WTC11 (cell line): ENCODE measurements around the gene TSSK2. TPM values are rescaled to one million over a fixed set of nuclear protein-coding genes. Genes with fewer than 3 reads are reported as not detected.

Experiments used
- ATAC-seq: fragments of 200-7000 bp; cut with Tn5 transposase; 2 replicates; pipeline ENCODE4 v1.10.0; 2021; ENCODE audit warnings: mild to moderate bottlenecking, moderate library complexity
- Bru-seq: library from RNA; stranded (reverse); fragments of 400-500 nt; gene quantifications from one replicate; lab custom pipeline; 2021; lab: Mats Ljungman, UMichigan
- CTCF ChIA-PET: fragments of 300-600 bp; sonication (Branson Sonifier 250); formaldehyde crosslinking; loops from one replicate; lab custom pipeline; 2021; ENCODE audit warnings: antibody characterized with exemption; lab: Charles Lee
- POLR2A ChIA-PET: fragments of 350-600 bp; sonication (Branson Sonifier 250); formaldehyde crosslinking; loops from one replicate; lab custom pipeline; 2021; ENCODE audit warnings: antibody characterized with exemption; lab: Charles Lee
- DNase-seq: peaks from one replicate; pipeline ENCODE4 v3.0.0; 2021; ENCODE audit warnings: low spot score
- H3K27ac Mint-ChIP-seq: 2 replicates; pipeline ENCODE4 v1.8.0; 2021; ENCODE audit warnings: mixed read lengths
- H3K27me3 Mint-ChIP-seq: 2 replicates; pipeline ENCODE4 v1.8.0; 2021; ENCODE audit warnings: low read depth, mild to moderate bottlenecking, moderate library complexity, mixed read lengths
- H3K36me3 Mint-ChIP-seq: 2 replicates; pipeline ENCODE4 v1.8.0; 2021; ENCODE audit warnings: mixed read lengths
- H3K4me1 Mint-ChIP-seq: 2 replicates; pipeline ENCODE4 v1.8.0; 2022; ENCODE audit warnings: mixed read lengths
- H3K4me3 Mint-ChIP-seq: 2 replicates; pipeline ENCODE4 v1.8.0; 2021; ENCODE audit warnings: mild to moderate bottlenecking, moderate library complexity, mixed read lengths
- H3K9me3 Mint-ChIP-seq: 2 replicates; pipeline ENCODE4 v1.8.0; 2021; ENCODE audit warnings: mixed read lengths
- CDX4 ChIP-seq: fragments of 250-450 bp; sonication (Bioruptor Pico); IDR thresholded peaks from 2 replicates; pipeline ENCODE4 v1.9.0; 2021; ENCODE audit warnings: moderate library complexity, mild to moderate bottlenecking, inconsistent platforms, borderline replicate concordance
- CREM ChIP-seq: sonication (generic); formaldehyde crosslinking; IDR thresholded peaks from 2 replicates; pipeline ENCODE4 v1.8.1; 2022; ENCODE audit warnings: mild to moderate bottlenecking, missing genetic modification reagents, moderate library complexity
- ERG ChIP-seq: fragments of 250-450 bp; sonication (Bioruptor Pico); IDR thresholded peaks from 2 replicates; pipeline ENCODE4 v1.8.0; 2021; ENCODE audit warnings: mild to moderate bottlenecking
- ESRRA ChIP-seq: sonication (generic); formaldehyde crosslinking; IDR thresholded peaks from 2 replicates; pipeline ENCODE4 v1.8.1; 2022; ENCODE audit warnings: mild to moderate bottlenecking, missing genetic modification reagents, borderline replicate concordance
- IRF1 ChIP-seq: sonication (generic); formaldehyde crosslinking; IDR thresholded peaks from 2 replicates; pipeline ENCODE4 v1.8.0; 2023; ENCODE audit warnings: missing genetic modification reagents
- JAZF1 ChIP-seq: fragments of 250-450 bp; sonication (Bioruptor Pico); IDR thresholded peaks from 2 replicates; pipeline ENCODE4 v1.9.0; 2021; ENCODE audit warnings: moderate library complexity, mild to moderate bottlenecking, inconsistent platforms
- JUN ChIP-seq: sonication (generic); formaldehyde crosslinking; IDR thresholded peaks from 2 replicates; pipeline ENCODE4 v1.8.0; 2023; ENCODE audit warnings: mild to moderate bottlenecking, missing genetic modification reagents
- NR1H2 ChIP-seq: sonication (generic); formaldehyde crosslinking; IDR thresholded peaks from 2 replicates; pipeline ENCODE4 v1.9.0; 2021; ENCODE audit warnings: mild to moderate bottlenecking, moderate library complexity, missing genetic modification reagents
- NR2C2 ChIP-seq: sonication (generic); formaldehyde crosslinking; IDR thresholded peaks from 2 replicates; pipeline ENCODE4 v1.8.0; 2022; ENCODE audit warnings: mild to moderate bottlenecking, missing genetic modification reagents
- PRRX2 ChIP-seq: fragments of 250-450 bp; sonication (Bioruptor Pico); IDR thresholded peaks from 2 replicates; pipeline ENCODE4 v1.8.0; 2021; ENCODE audit warnings: mild to moderate bottlenecking
- ZNF281 ChIP-seq: sonication (generic); formaldehyde crosslinking; IDR thresholded peaks from 2 replicates; pipeline ENCODE4 v1.8.0; 2023; ENCODE audit warnings: mild to moderate bottlenecking, missing genetic modification reagents
- ZNF416 ChIP-seq: fragments of 250-450 bp; sonication (Bioruptor Pico); IDR thresholded peaks from 2 replicates; pipeline ENCODE4 v1.9.0; 2021; ENCODE audit warnings: mild to moderate bottlenecking, inconsistent platforms
- ZNF671 ChIP-seq: fragments of 250-450 bp; sonication (Bioruptor Pico); IDR thresholded peaks from 2 replicates; pipeline ENCODE4 v1.8.0; 2021; ENCODE audit warnings: mild to moderate bottlenecking
- long read RNA-seq, 3 experiments: library from RNA in 1 of 3; library from capped mRNA in 1 of 3; library from polyadenylated mRNA in 1 of 3; unstranded in 2 of 3; stranded (forward) in 1 of 3; transcript quantifications; one replicate each; pipeline ENCODE4 v2.0.0, GENCODE V29; 2021
- total RNA-seq: library from RNA; stranded (reverse); gene quantifications from 3 replicates; pipeline ENCODE4 v1.2.3, GENCODE V29; 2021
- TF ChIP-seq, protein P1 (sequence below): sonication (generic); formaldehyde crosslinking; IDR thresholded peaks from 2 replicates; pipeline ENCODE4 v1.8.1; 2022; ENCODE audit warnings: mild to moderate bottlenecking, moderate library complexity, missing genetic modification reagents
- TF ChIP-seq, protein P2 (sequence below): fragments of 200-600 bp; IDR thresholded peaks from 2 replicates; pipeline ENCODE4 v1.8.0; 2022; ENCODE audit warnings: antibody characterized with exemption
- TF ChIP-seq, protein P3 (sequence below): sonication (generic); formaldehyde crosslinking; IDR thresholded peaks from 2 replicates; pipeline ENCODE4 v1.8.0; 2022; ENCODE audit warnings: mild to moderate bottlenecking, missing genetic modification reagents
- TF ChIP-seq, protein P4 (sequence below): sonication (generic); formaldehyde crosslinking; IDR thresholded peaks from 2 replicates; pipeline ENCODE4 v1.8.1; 2023; ENCODE audit warnings: mild to moderate bottlenecking, missing genetic modification reagents, moderate library complexity
- TF ChIP-seq, protein P5 (sequence below): fragments of 250-450 bp; sonication (Bioruptor Pico); IDR thresholded peaks from 2 replicates; pipeline ENCODE4 v1.9.0; 2021; ENCODE audit warnings: mild to moderate bottlenecking

Gene TSSK2
- total RNA-seq, result not detected in 3 replicates
- Bru-seq, nascent RNA, result not detected
- long read RNA-seq, experiment 1, result 0 reads
- long read RNA-seq, experiment 2, result 0 reads
- long read RNA-seq, experiment 3, result 0 reads

- no peak within 1 kb of the TSS for H3K4me3 Mint-ChIP-seq
- no peaks in the 10 kb centered on the region for H3K9me3 Mint-ChIP-seq
- DNase-seq, result peak; percentile 37
- H3K36me3 Mint-ChIP-seq, result peaks cover 10% of the 10 kb centered on the region; the same call in 1 of the 2 replicates
- CTCF ChIA-PET, result no interaction called here
- TF ChIP-seq ZNF671 (CRISPR knock-in tag) (no peak), JAZF1 (no peak), ZNF416 (CRISPR knock-in tag) (no peak), IRF1 (no peak), NR2C2 (CRISPR knock-in tag) (no peak), JUN (CRISPR knock-in tag) (no peak), ERG (CRISPR knock-in tag) (no peak)
- TF ChIP-seq, protein P1, sequence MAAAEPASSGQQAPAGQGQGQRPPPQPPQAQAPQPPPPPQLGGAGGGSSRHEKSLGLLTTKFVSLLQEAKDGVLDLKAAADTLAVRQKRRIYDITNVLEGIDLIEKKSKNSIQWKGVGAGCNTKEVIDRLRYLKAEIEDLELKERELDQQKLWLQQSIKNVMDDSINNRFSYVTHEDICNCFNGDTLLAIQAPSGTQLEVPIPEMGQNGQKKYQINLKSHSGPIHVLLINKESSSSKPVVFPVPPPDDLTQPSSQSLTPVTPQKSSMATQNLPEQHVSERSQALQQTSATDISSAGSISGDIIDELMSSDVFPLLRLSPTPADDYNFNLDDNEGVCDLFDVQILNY (CRISPR knock-in tag), result no peak
- TF ChIP-seq, protein P2, sequence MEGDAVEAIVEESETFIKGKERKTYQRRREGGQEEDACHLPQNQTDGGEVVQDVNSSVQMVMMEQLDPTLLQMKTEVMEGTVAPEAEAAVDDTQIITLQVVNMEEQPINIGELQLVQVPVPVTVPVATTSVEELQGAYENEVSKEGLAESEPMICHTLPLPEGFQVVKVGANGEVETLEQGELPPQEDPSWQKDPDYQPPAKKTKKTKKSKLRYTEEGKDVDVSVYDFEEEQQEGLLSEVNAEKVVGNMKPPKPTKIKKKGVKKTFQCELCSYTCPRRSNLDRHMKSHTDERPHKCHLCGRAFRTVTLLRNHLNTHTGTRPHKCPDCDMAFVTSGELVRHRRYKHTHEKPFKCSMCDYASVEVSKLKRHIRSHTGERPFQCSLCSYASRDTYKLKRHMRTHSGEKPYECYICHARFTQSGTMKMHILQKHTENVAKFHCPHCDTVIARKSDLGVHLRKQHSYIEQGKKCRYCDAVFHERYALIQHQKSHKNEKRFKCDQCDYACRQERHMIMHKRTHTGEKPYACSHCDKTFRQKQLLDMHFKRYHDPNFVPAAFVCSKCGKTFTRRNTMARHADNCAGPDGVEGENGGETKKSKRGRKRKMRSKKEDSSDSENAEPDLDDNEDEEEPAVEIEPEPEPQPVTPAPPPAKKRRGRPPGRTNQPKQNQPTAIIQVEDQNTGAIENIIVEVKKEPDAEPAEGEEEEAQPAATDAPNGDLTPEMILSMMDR, result no peak
- no peaks in the 10 kb centered on the region for H3K27me3 Mint-ChIP-seq
- H3K27ac Mint-ChIP-seq, result no peak within 1 kb of the TSS
- POLR2A ChIA-PET, result no interaction called here
- no peaks in the 10 kb centered on the region for H3K4me1 Mint-ChIP-seq
- peak; percentile 84 for ATAC-seq
These were observed at the start of gene TSSK2 for GRCh38 chr22:19130959-19131684. TSSK2 (plus strand) TSS chr22:19131308; CDS start chr22:19131400, 92 bp downstream.

- ATAC-seq (no peak), DNase-seq (no peak)
- no peak overlapping the region for H3K4me3 Mint-ChIP-seq
- CTCF ChIA-PET, result interaction anchor here (0.6 kb wide), 1 partner anchor 393 kb away, joined by 3 read pairs; no protein-coding TSS in a partner anchor
- peaks cover 20% of the 10 kb centered on the region for H3K36me3 Mint-ChIP-seq
- H3K27ac Mint-ChIP-seq, result no peak overlapping the region
- POLR2A ChIA-PET, result no interaction called here
- H3K9me3 Mint-ChIP-seq, result peaks cover 4% of the 10 kb centered on the region
- H3K27me3 Mint-ChIP-seq, result no peaks in the 10 kb centered on the region
- peaks cover 6% of the 10 kb centered on the region for H3K4me1 Mint-ChIP-seq
- TF ChIP-seq PRRX2 (CRISPR knock-in tag) (no peak), ZNF416 (CRISPR knock-in tag) (no peak), CDX4 (CRISPR knock-in tag) (no peak), ESRRA (CRISPR knock-in tag) (no peak), ZNF281 (CRISPR knock-in tag) (no peak), CREM (CRISPR knock-in tag) (no peak), NR1H2 (CRISPR knock-in tag) (no peak), ZNF671 (CRISPR knock-in tag) (no peak), ERG (CRISPR knock-in tag) (no peak)
- TF ChIP-seq, protein P3, sequence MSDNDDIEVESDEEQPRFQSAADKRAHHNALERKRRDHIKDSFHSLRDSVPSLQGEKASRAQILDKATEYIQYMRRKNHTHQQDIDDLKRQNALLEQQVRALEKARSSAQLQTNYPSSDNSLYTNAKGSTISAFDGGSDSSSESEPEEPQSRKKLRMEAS (CRISPR knock-in tag), result no peak
- TF ChIP-seq, protein P4, sequence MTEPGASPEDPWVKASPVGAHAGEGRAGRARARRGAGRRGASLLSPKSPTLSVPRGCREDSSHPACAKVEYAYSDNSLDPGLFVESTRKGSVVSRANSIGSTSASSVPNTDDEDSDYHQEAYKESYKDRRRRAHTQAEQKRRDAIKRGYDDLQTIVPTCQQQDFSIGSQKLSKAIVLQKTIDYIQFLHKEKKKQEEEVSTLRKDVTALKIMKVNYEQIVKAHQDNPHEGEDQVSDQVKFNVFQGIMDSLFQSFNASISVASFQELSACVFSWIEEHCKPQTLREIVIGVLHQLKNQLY (CRISPR knock-in tag), result no peak
- TF ChIP-seq, protein P5, sequence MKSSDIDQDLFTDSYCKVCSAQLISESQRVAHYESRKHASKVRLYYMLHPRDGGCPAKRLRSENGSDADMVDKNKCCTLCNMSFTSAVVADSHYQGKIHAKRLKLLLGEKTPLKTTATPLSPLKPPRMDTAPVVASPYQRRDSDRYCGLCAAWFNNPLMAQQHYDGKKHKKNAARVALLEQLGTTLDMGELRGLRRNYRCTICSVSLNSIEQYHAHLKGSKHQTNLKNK, result no peak
These were observed 49.8 kb upstream of the TSSK2 start for GRCh38 chr22:19081351-19081750.
